ELR (cell line): ENCODE data around the gene DDX24.

Experiments used
- DNase-seq: peaks from one replicate; pipeline ENCODE4 v3.0.0-alpha.2; 2015; ENCODE audit warnings: low read depth

Gene DDX24

DNA sequence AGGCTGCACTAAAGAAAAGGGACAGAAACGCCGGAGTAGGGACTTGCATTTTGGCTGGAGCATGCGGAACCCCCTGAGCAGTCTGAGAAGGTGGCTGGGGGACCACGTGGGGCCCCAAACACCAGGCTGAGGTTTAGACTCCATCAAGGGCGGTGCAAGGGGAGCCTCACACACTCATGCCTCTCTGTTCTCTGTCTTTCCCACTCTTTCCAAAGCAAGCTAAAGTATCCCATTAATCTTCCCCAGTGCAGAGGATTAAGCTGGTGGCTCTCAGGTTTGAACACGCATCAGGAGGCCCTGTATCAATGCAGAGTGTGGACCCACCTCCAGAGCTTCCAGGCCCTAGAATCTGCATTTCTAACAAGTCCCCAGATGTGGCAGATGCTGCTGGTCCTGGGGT, 70.4 kb downstream of the DDX24 start:
- DNase-seq, result no peak

DNA sequence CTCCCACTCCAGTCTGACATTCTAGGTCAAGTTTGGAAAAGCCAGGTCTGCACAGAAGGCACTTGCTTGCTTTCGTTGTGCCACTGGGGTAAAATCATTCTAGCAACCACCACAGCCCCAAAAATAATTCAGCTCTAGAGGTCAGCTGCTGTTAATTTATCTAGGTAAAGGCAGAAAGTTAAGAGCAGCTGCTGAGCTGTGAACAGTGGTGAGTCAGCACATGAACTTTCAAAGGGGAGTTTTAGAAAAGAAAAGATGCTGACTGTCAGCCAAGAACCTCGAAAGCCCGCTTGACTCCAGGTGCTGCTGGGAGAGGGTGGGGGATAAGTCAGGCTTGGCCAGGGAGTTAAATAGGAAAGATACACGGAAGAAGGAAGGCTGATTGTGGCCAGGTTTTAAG, 71.2 kb downstream of the DDX24 start:
- peak; percentile 61 for DNase-seq

DNA sequence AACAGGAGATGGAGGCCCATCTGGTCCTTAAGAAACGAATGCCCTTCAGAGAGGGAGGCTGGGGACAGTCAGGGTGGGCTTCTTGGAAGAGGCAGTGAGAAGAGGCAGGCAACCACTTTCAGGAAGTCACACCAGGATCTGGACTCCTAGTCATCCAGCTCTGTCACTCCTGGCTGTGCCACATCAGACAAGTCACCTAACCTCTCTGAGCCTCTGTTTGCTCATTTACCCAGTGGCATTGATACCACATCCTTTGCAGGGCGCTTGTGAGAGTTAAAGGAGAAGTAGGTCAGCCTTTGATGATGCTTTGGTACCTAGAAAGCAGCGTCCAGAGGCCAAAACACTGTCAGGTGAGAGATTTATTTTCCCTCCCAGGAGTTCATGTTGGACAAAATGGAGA, 72.8 kb downstream of the DDX24 start:
- no peak for DNase-seq

DNA sequence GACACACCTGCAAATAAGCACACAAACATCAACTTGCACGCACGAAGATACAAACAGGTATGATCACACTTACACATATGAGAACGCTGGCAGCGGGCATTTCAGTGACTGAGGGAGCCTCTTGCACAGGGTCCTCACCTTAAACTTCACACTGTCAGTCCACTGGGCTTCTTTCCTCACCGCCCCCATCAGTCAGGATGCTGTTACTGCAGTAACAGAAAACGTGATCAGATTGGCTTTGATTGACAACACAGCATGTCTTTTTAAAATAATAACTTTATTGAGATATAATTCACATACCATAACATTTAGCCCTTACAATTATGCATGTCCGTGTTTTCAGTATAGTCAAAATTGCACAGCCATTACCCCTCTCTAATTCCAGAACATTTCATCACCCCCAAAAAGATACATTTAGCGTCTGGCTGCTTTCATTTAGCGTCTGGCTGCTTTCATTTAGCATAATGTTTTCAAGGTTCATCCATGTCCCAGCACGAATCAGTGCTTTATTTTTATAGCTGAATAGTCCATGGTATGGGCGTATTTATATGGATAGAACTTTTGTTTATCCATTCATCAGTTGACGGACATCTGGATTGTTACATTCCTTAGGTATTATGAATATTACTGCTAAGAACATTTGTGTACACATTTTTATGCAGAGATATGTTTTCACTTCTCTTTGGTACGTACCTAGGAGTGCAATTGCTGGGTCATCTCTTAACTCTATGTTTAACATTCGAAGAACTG, 75.5 kb downstream of the DDX24 start:
- DNase-seq, result peak; percentile 40

DNA sequence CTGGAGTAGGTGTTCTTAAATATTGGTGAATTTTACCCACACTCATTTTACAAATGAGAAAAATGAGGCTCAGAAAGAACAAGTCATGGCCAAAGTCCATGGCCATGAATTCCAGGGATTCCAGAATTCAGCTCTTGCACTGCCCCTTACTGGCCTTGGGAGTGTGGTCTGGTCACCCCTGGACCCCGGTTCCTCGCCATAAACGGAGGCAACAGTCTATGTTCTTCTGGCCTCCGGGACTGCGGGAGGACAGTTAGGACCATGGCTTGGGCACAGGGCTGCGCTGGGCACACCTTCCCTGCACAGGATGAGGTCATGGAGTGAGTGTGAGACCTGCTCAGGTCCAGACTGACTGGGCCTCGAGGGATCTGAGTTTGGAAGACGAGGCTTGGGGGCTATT, 77.0 kb downstream of the DDX24 start:
- DNase-seq, result no peak

DNA sequence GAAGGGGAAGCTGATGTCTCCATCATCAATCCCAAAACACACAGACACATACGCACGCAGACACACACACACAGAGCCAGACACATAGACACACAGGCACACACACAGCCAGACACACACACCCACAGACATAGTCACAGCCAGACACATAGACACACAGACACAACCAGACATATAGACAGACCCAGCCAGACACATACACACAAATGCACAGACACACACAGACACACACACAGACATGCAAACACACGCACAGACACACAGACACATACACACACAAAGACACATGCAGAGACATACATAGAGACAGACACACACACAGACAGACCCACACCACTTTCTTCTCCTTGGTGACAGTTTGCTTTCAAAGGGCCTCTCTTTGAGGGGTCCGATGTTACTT, 77.6 kb downstream of the DDX24 start:
- no peak for DNase-seq

DNA sequence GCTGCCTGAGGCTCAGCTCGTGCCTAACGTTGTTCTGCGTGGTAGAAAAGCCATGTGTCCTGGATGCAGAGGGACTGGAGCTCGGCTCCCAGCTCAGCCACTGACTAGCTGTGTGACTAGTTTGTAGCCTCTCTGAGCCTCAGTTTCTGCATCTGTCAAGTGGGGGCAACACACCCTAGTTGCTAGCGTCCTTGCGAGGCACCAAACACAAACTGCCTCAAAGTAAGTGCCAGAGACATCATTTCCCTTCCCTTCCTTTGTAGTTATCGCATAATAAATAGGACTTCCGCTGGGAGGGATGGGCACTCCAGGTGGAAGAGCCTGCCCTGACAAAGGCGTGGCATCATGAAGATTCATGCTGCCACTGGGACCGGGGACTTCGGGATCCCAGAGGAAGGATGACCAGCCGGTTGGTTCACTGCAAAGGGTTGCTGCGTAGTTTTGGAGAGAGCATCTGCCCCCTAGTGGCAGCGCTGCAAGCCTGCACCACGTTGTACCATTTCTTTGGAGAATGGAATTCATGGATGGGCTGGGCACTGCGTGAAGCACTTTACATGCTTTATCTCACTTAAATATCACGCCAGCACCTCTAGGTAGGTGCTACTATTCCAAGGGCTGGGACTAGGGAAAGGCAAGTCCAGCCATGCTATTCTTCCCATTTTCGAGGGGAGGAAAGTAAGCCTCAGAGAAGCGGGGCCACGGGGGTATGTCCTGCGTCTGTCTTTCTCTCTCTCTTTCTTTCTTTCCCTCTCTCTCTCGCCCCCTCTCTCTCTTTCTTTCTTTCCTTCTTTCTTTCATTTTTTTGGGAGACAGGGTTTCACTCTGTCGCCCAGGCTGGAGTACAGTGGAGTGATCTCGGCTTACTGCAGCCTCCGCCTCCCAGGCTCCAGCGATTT, 79.3 kb downstream of the DDX24 start:
- peak; percentile 83 for DNase-seq

DNA sequence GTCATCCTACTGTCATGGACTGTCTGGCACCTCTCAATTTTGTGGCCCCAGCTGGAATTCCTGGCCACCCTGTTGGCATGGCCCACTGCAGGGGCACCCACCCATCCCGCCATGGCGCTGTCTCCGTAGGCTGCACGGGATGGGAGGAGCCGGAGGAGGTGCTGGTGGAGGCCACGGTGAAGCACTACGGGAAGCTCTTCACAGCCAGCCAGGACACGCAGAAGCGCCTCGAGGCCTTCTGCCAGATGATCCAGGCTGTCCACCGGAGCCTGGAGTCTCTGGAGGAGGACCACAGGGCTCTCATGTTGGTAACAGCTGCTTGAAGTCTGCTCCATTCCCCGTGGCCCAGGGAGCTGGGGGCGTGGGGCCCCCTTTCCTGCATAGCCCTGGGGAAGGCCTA, 80.0 kb downstream of the DDX24 start:
- no peak for DNase-seq

DNA sequence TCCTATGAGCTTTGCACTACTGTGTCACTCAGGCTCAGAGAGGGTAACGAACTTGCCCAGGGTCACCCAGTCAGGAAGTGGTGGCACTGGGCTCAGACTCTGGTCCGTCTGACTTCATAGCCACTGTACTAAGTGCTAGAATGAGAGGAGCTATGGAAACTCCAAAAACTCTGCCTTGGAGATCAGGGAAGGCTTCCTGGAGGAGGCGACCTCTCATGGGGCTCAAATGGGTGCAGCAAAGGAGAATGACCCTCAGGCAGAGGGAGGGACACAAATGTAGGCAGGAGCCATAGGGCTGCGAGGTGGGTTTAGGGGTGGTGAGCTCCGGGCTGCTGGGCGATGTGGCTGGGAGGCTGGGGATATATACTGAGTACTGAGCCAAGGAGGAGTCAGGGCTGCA, 80.7 kb downstream of the DDX24 start:
- no peak for DNase-seq

DNA sequence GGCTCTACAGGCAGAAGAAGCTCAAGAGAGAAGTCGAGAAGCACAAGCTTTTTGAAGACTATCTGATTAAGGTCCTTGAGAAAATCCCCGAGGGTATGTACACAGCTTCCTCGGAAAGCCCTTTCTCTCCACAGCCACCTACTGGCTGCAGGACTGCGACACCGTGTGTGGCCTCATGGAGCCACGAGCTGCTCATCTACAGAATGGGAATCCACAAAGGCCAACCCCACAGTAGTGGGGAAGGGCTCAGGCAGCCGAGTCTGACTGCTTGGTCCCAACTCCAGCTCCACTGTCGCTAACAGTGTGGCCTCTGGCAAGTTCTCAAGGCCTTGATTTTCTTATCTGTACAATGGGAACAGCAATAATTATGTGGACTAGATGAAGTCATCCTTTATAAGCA, 81.4 kb downstream of the DDX24 start:
- no peak for DNase-seq

DNA sequence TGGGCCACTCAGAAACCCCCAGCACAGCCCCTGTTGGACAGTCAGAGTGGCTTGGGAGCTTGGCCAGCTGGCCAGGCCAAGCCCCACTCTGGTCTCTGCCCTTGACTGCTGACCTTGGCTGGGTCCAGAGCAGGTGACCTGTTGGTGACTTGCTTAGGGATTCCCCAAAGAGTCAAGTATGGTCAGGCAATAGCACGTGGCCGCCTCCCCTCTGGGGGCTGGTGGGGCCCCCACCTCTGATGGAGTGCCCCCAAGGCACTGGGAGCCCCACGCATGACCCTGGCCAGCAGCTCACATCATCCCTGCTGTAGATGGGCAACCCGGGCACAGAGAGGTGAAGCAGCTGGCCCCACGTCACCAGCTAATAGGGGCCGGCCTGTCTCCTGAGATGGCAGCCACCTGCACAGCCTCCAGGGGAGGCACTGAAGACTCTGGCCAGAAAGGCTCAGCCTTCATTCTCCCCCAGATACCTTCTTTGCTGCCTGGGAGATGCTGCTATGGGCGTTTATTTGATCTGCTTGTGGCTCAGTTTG, 82.1 kb downstream of the DDX24 start:
- DNase-seq, result no peak
